A549 (cell line): ENCODE measurements around the gene ZNF134. TPM values are rescaled to one million over a fixed set of nuclear protein-coding genes. Genes with fewer than 3 reads are reported as not detected.

Experiments used
- ATAC-seq, 2 experiments: fragments of 200-7000 bp in 1 of 2; fragments of >200 bp in 1 of 2; cut with Nextera tagmentation in 1 of 2; cut with Tn5 transposase in 1 of 2; 3 replicates each; pipeline versions ENCODE4 v1.8.0 to v1.9.1; 2018 to 2020; ENCODE audit warnings: mild to moderate bottlenecking in 1 of 2, moderate library complexity in 1 of 2
- CTCF ChIA-PET: fragments of 300-600 bp; sonication (Branson Sonifier 250); formaldehyde crosslinking; extraction: SDS; loops from one replicate; lab custom pipeline; 2021; ENCODE audit warnings: antibody characterized with exemption, inconsistent platforms; lab: Yijun Ruan, JAX
- POLR2A ChIA-PET: fragments of 350-600 bp; formaldehyde crosslinking; extraction: SDS; loops from one replicate; lab custom pipeline; 2021; ENCODE audit warnings: antibody characterized with exemption, inconsistent platforms; lab: Yijun Ruan, JAX
- DNase-seq, 2 experiments: peaks; one replicate each; pipeline versions ENCODE4 v3.0.0 to v3.0.0-alpha.2; 2011 to 2016; ENCODE audit warnings: low read depth in 1 of 2, low spot score in 1 of 2
- FAIRE-seq: peaks from 2 replicates; lab custom pipeline; 2011; peaks lifted over from hg19 to GRCh38; lab: Jason Lieb, UNC
- H3K27ac ChIP-seq, 2 experiments: fragments of >200 bp; sonication (Bioruptor Twin); formaldehyde crosslinking; 3 replicates each; pipeline ENCODE4 v1.5.1; 2016 to 2017
- H3K4me1 ChIP-seq: fragments of >200 bp; sonication (Bioruptor Twin); formaldehyde crosslinking; 3 replicates; pipeline ENCODE4 v1.6.1; 2016
- H3K4me2 ChIP-seq: fragments of >200 bp; sonication (Bioruptor Twin); formaldehyde crosslinking; 3 replicates; pipeline ENCODE4 v1.6.1; 2016
- H3K4me3 ChIP-seq: fragments of >200 bp; sonication (Bioruptor Twin); formaldehyde crosslinking; 3 replicates; pipeline ENCODE4 v1.5.1; 2016
- H3K9me3 ChIP-seq: fragments of >200 bp; sonication (Bioruptor Twin); formaldehyde crosslinking; 3 replicates; pipeline ENCODE4 v1.6.1; 2016
- ATOH8 ChIP-seq: fragments of 250-450 bp; sonication (Bioruptor Pico); IDR thresholded peaks from 2 replicates; pipeline ENCODE4 v1.5.0; 2020; ENCODE audit warnings: low read depth, mild to moderate bottlenecking, moderate library complexity
- CBX2 ChIP-seq: fragments of 200-600 bp; sonication (generic); IDR thresholded peaks from 2 replicates; pipeline ENCODE4 v1.6.1; 2016; ENCODE audit warnings: low read depth, mild to moderate bottlenecking, borderline replicate concordance
- CBX8 ChIP-seq: fragments of 200-600 bp; sonication (generic); IDR thresholded peaks from 2 replicates; pipeline ENCODE4 v1.6.1; 2016
- CHD2 ChIP-seq: fragments of 150-350 bp; IDR thresholded peaks from 2 replicates; pipeline ENCODE4 v1.6.1; 2014; ENCODE audit warnings: low read length; ENCODE audit not compliant: partially characterized antibody
- EHMT2 ChIP-seq: fragments of 200-600 bp; sonication (generic); IDR thresholded peaks from 2 replicates; pipeline ENCODE4 v1.6.1; 2016; ENCODE audit warnings: antibody characterized with exemption, low read depth, mild to moderate bottlenecking, moderate library complexity
- EP300 ChIP-seq, 2 experiments: fragments of >200 bp; sonication (Bioruptor Twin); formaldehyde crosslinking; IDR thresholded peaks; 2 replicates in 1 of 2; 3 replicates in 1 of 2; pipeline ENCODE4 v1.6.1; 2016 to 2017
- ESRRA ChIP-seq: fragments of 150-350 bp; IDR thresholded peaks from 2 replicates; pipeline ENCODE4 v1.6.1; 2014; ENCODE audit warnings: mild to moderate bottlenecking, low read length, borderline replicate concordance
- FOXS1 ChIP-seq: fragments of 250-450 bp; sonication (Bioruptor Pico); IDR thresholded peaks from 2 replicates; pipeline ENCODE4 v1.5.0; 2020; ENCODE audit warnings: mild to moderate bottlenecking, moderate library complexity
- GATA3 ChIP-seq: IDR thresholded peaks from 2 replicates; pipeline ENCODE4 v1.6.1; 2012; ENCODE audit warnings: borderline replicate concordance
- HDAC2 ChIP-seq: fragments of 200-600 bp; sonication (generic); IDR thresholded peaks from 2 replicates; pipeline ENCODE4 v1.6.1; 2016
- HEYL ChIP-seq: fragments of 250-450 bp; sonication (Bioruptor Pico); IDR thresholded peaks from 2 replicates; pipeline ENCODE4 v1.8.0; 2021; ENCODE audit warnings: mild to moderate bottlenecking, moderate library complexity
- HMGXB4 ChIP-seq: fragments of 250-450 bp; sonication (Bioruptor Pico); IDR thresholded peaks from 2 replicates; pipeline ENCODE4 v1.5.0; 2021; ENCODE audit warnings: mild to moderate bottlenecking, moderate library complexity, borderline replicate concordance
- HOXA7 ChIP-seq: fragments of 250-450 bp; sonication (Bioruptor Pico); IDR thresholded peaks from 2 replicates; pipeline ENCODE4 v1.5.0; 2020; ENCODE audit warnings: mild to moderate bottlenecking, moderate library complexity
- HOXB13 ChIP-seq: fragments of 250-450 bp; sonication (Bioruptor Pico); IDR thresholded peaks from 2 replicates; pipeline ENCODE4 v1.5.0; 2020; ENCODE audit warnings: low read depth, mild to moderate bottlenecking, moderate library complexity
- HOXB5 ChIP-seq: fragments of 250-450 bp; sonication (Bioruptor Pico); IDR thresholded peaks from 2 replicates; pipeline ENCODE4 v1.5.0; 2020; ENCODE audit warnings: mild to moderate bottlenecking, moderate library complexity
- JUN ChIP-seq, 2 experiments: fragments of >200 bp; sonication (Bioruptor Twin); formaldehyde crosslinking; IDR thresholded peaks; 2 replicates in 1 of 2; 3 replicates in 1 of 2; pipeline ENCODE4 v1.6.1; 2016 to 2017
- JUNB ChIP-seq: fragments of >200 bp; sonication (Bioruptor Twin); formaldehyde crosslinking; IDR thresholded peaks from 2 replicates; pipeline ENCODE4 v1.6.1; 2016
- KDM1A ChIP-seq: fragments of 200-600 bp; sonication (generic); IDR thresholded peaks from 2 replicates; pipeline ENCODE4 v1.6.1; 2016; ENCODE audit warnings: low read depth, mild to moderate bottlenecking
- MAX ChIP-seq: IDR thresholded peaks from 2 replicates; pipeline ENCODE4 v1.6.1; 2012
- NR3C1 ChIP-seq: fragments of >200 bp; sonication (Bioruptor Twin); formaldehyde crosslinking; IDR thresholded peaks from 3 replicates; pipeline ENCODE4 v1.6.1; 2017
- PBX3 ChIP-seq: IDR thresholded peaks from 2 replicates; pipeline ENCODE4 v1.6.1; 2012
- RNF2 ChIP-seq: fragments of 200-600 bp; sonication (generic); IDR thresholded peaks from 2 replicates; pipeline ENCODE4 v1.6.1; 2016; ENCODE audit warnings: low read depth, mild to moderate bottlenecking, antibody characterized with exemption, moderate library complexity, borderline replicate concordance
- TP53 ChIP-seq: fragments of 250-450 bp; sonication (Bioruptor Pico); IDR thresholded peaks from 2 replicates; pipeline ENCODE4 v1.5.0; 2021; ENCODE audit warnings: mild to moderate bottlenecking, moderate library complexity
- ZC3H11A ChIP-seq: fragments of 450-650 bp; IDR thresholded peaks from 2 replicates; pipeline ENCODE4 v1.6.1; 2014; ENCODE audit warnings: antibody characterized with exemption, mild to moderate bottlenecking
- ZSCAN20 ChIP-seq: fragments of 250-450 bp; sonication (Bioruptor Pico); IDR thresholded peaks from 2 replicates; pipeline ENCODE4 v1.8.0; 2022; ENCODE audit warnings: mild to moderate bottlenecking, moderate library complexity
- WGBS: methylation state at CpG from one replicate; pipeline ENCODE4 v1.1.6; 2017; ENCODE audit errors: missing lambda C conversion rate; 5-methylcytosine and 5-hydroxymethylcytosine counted together
- polyA plus RNA-seq, 4 experiments: library from polyadenylated mRNA; depleted of rRNA in 3 of 4; stranded (reverse); fragments of >200 nt; fragmentation: RNase III in 1 of 4; extraction: RNeasy Plus Mini Kit Qiagen cat#74134 plus additional on column Dnase treatment in 1 of 4; gene quantifications; 2 replicates in 3 of 4; 3 replicates in 1 of 4; pipeline ENCODE4 v1.2.3, GENCODE V29; 2011 to 2017

The ZNF134 gene
- polyA plus RNA-seq, 2 of the 4 experiments (the other 2 are of a cell fraction) = 9.1 to 9.2 TPM

- TF ChIP-seq KDM1A (no peak), JUN (IDR thresholded peaks at IDR 0.05) (peak in 1 of 2 experiments; percentile 57; a peak in 1 of 5 replicates), JUNB (no peak), CBX2 (no peak), HOXA7 (CRISPR knock-in tag) (no peak), ZC3H11A (no peak), EHMT2 (no peak), HOXB5 (no peak), HOXB13 (CRISPR knock-in tag) (no peak), ZSCAN20 (CRISPR knock-in tag) (no peak), CBX8 (no peak)
- TF ChIP-seq, all 56 proteins: peak for 12
Measured at GRCh38 chr19:57578487-57579205, 35.4 kb upstream of the ZNF134 start, which contains the start of gene ZNF416 (continued).

- Histone ChIP-seq H3K4me2 (no peak overlapping the region), H3K27ac (no peak overlapping the region), H3K4me3 (no peak overlapping the region), H3K9me3 (peaks cover 89% of the 10 kb centered on the region), H3K4me1 (no peaks in the 10 kb centered on the region)
- TF ChIP-seq HMGXB4 (CRISPR knock-in tag) (no peak), KDM1A (no peak), EP300 (IDR thresholded peaks at IDR 0.05) (no peak), PBX3 (no peak), ATOH8 (CRISPR knock-in tag) (no peak), TP53 (CRISPR knock-in tag) (no peak), CHD2 (no peak), HEYL (CRISPR knock-in tag) (no peak), FOXS1 (CRISPR knock-in tag) (no peak), HDAC2 (no peak), ESRRA (no peak), RNF2 (no peak), JUN (IDR thresholded peaks at IDR 0.05) (no peak), NR3C1 (no peak), MAX (no peak), GATA3 (no peak)
- ChIA-PET POLR2A (no interaction called here), CTCF (no interaction called here)
- WGBS = 54% methylated on average over 6 of the region's 21 CpGs
- FAIRE-seq (no peak), DNase-seq (no peak), ATAC-seq (no peak)
Measured at GRCh38 chr19:57583104-57583520, 30.9 kb upstream of the ZNF134 start.
